IPS-15b (cell line): Measurements from ENCODE around the gene RAB36.

Source experiments
- H3K27me3 ChIP-seq: one replicate; pipeline ENCODE4 v1.6.1; 2013; ENCODE audit warnings: low read length; ENCODE audit not compliant: control insufficient read depth, insufficient read depth
- H3K36me3 ChIP-seq: one replicate; pipeline ENCODE4 v1.6.1; 2013; ENCODE audit warnings: low read length; ENCODE audit not compliant: control insufficient read depth, insufficient read depth
- H3K4me1 ChIP-seq: one replicate; pipeline ENCODE4 v1.6.1; 2013; ENCODE audit warnings: mild to moderate bottlenecking, low read length; ENCODE audit not compliant: control insufficient read depth, insufficient read depth
- H3K4me3 ChIP-seq: one replicate; pipeline ENCODE4 v1.5.1; 2013; ENCODE audit warnings: low read depth, low read length
- H3K9ac ChIP-seq: one replicate; pipeline ENCODE4 v1.6.1; 2013; ENCODE audit warnings: low read depth, mild to moderate bottlenecking, low read length
- H3K9me3 ChIP-seq: one replicate; pipeline ENCODE4 v1.6.1; 2013; ENCODE audit warnings: mild to moderate bottlenecking, low read length; ENCODE audit not compliant: control insufficient read depth, insufficient read depth

RAB36 gene

DNA sequence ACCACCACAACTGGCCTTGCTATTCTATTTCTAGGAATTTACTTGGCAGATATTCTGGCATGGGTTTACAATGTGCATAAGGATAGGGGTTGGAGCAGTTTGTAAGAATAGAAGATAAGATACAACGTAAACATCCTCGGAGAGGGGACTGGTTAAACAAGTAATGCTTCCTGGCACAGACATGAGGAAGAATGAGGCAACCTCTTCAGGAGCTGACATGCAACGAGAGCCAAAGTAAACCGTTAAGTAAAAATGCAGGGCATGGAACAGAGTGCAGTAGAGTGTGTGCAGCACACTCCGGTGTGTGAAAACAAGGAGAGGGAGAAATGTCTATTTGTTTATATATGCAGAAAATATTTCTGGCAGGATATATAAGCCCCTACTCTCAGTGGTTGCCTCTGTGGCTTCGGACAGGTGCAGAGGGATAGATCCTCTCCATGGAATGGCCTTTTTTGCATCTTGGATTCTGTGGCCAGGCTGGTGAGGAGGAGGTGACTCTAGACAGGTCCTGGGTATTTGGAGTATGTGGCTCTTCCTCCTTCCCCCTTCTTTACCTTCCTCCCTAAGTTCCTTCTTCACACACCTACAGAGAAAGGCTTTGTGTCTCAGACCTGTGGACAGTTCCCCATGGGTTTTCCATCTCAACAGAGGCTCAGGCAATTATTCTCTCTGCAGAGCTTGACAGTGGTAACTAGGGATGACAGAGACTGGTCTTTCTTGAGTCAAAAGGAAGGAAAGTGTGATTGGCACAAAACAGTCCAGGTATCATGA lies 2.5 kb downstream of the RAB36 start:
- H3K4me1 ChIP-seq, result peaks cover 12% of the 10 kb centered on the region
- H3K36me3 ChIP-seq, result no peaks in the 10 kb centered on the region
- peaks cover 16% of the 10 kb centered on the region for H3K27me3 ChIP-seq
- no peak overlapping the region for H3K4me3 ChIP-seq
- H3K9me3 ChIP-seq, result no peaks in the 10 kb centered on the region
- H3K9ac ChIP-seq, result no peak overlapping the region

GRCh38 chr22:23149743-23150238 lies 4.5 kb downstream of the RAB36 start:
- Histone ChIP-seq H3K9me3 (no peaks in the 10 kb centered on the region), H3K27me3 (peaks cover 13% of the 10 kb centered on the region), H3K4me1 (peaks cover 11% of the 10 kb centered on the region), H3K4me3 (no peak overlapping the region), H3K36me3 (peaks cover 3% of the 10 kb centered on the region), H3K9ac (no peak overlapping the region)

DNA sequence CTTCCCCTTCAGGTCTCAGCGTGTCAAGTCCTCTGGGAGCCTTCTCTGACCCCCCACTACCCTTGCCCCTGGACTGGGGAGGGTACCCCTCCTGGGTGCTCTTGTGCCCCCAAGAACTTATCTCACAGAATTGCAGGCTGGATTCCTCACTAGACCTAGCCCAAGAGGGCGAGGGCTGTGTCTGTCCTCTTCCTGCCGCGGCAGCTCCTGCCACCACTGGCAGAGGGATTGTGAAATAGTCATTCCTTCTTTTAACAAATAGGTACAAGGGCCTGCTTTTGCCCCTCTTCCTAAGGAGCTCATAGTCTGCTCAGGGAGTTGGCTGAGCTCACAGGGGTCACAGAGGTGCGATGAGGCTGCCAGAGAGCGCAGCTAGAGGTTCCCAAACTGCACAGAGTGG lies 5.5 kb downstream of the RAB36 start:
- H3K4me1 ChIP-seq, result peaks cover 7% of the 10 kb centered on the region
- H3K9ac ChIP-seq, result no peak overlapping the region
- H3K36me3 ChIP-seq, result peaks cover 3% of the 10 kb centered on the region

DNA sequence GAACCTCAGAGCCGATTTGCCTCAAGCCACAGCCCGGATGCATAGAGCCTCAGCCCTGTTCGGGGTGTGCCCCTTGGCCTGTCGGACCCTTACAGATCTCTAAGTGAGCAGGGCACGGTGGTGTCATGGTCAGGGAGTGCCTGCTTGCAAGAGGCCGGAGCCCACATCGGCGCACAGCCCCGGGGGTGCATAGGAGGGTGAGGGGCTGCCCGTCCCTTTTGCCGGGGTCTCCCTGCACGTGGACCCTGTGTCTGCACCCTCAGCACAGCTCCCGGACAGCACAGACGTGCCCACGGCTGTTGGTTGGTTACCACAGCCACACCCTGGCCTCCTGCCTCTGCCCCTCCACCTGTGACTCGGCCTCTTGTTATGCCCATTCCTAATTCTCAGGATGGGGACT lies 6.5 kb downstream of the RAB36 start:
- H3K9ac ChIP-seq, result no peak overlapping the region
- H3K9me3 ChIP-seq, result no peaks in the 10 kb centered on the region
- H3K4me1 ChIP-seq, result peaks cover 6% of the 10 kb centered on the region
- H3K36me3 ChIP-seq, result peaks cover 3% of the 10 kb centered on the region
- H3K27me3 ChIP-seq, result peaks cover under 1% of the 10 kb centered on the region
- no peak overlapping the region for H3K4me3 ChIP-seq

More for the DNA sequence above, 5.5 kb downstream of the RAB36 start:
- no peaks in the 10 kb centered on the region for H3K9me3 ChIP-seq
- no peak overlapping the region for H3K4me3 ChIP-seq
- peaks cover 10% of the 10 kb centered on the region for H3K27me3 ChIP-seq

DNA sequence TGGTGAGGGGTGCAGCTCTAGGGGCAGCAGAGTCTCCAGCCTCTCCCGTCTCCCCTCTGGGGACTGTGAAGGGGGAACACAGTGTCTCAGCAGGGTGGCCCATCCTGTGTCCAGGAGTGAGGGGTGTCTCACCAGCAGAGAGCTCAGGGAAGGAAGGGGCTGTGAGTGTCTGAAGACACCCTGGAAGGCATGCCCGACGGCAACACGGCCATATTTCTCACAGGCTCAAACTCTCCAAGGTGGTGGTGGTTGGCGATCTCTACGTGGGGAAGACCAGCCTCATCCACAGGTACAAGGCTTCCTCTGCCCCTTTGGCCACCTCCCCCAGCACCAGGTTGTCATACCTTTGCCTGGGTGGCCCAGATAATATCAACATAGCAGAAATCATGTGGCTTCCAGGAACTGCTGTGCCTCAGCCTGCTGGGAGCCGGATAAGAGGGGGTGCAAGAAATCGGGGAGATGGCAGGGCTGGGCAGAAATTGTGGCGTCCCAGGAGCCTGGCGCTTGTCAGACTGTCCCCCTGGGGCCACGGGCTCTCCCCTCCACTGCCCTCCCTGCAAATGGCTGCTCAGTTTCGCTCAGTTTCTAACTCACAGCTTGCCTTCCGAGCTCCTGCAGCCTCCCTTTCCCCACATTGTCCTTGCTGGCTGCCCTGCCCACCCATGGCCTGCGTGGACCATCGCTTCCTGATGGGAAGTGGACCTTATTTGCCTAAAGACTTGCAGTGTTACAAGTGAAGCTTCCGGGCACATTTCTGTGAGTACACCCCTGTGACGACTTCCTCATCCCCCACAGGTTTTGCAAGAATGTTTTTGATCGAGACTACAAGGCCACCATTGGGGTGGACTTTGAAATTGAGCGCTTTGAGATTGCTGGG lies 7.2 kb downstream of the RAB36 start:
- Histone ChIP-seq H3K36me3 (peaks cover 3% of the 10 kb centered on the region), H3K4me1 (peaks cover 6% of the 10 kb centered on the region), H3K27me3 (no peaks in the 10 kb centered on the region), H3K9me3 (no peaks in the 10 kb centered on the region), H3K4me3 (no peak overlapping the region), H3K9ac (peak overlapping the region; percentile 8)

- H3K27me3 ChIP-seq, result no peaks in the 10 kb centered on the region
- peaks cover 6% of the 10 kb centered on the region for H3K4me1 ChIP-seq
- H3K9me3 ChIP-seq, result no peaks in the 10 kb centered on the region
- no peak overlapping the region for H3K9ac ChIP-seq
- no peak overlapping the region for H3K4me3 ChIP-seq
- H3K36me3 ChIP-seq, result peaks cover 3% of the 10 kb centered on the region
Observed at GRCh38 chr22:23153994-23154393, 8.7 kb downstream of the RAB36 start.

DNA sequence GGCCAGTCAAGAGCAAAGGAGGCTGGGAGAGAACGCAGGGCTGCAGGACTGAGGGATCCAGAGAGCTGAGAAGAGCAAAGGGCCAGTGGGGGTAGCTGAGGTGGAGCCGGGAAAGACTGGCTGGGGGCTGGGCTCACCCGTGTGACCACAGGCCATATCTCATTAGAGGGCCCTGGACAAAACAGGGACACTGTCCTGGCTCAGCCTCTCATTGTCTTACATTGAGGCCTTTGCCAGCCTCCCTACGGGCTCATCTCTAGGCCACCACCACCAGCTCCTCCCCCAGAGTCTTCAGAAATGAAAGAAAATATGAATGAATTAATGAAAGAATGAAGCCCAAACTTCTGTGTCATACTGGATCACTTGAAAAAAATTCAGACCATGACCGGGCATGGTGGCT lies 9.2 kb downstream of the RAB36 start:
- H3K4me1 ChIP-seq, result peaks cover 4% of the 10 kb centered on the region
- H3K4me3 ChIP-seq, result no peak overlapping the region
- no peaks in the 10 kb centered on the region for H3K9me3 ChIP-seq
- H3K36me3 ChIP-seq, result peaks cover 3% of the 10 kb centered on the region
- H3K9ac ChIP-seq, result no peak overlapping the region
- H3K27me3 ChIP-seq, result no peaks in the 10 kb centered on the region

GRCh38 chr22:23155143-23155542 lies 9.9 kb downstream of the RAB36 start:
- H3K27me3 ChIP-seq, result no peaks in the 10 kb centered on the region
- no peaks in the 10 kb centered on the region for H3K4me1 ChIP-seq
- no peaks in the 10 kb centered on the region for H3K9me3 ChIP-seq
- H3K4me3 ChIP-seq, result no peak overlapping the region
- H3K9ac ChIP-seq, result no peak overlapping the region
- H3K36me3 ChIP-seq, result peaks cover 3% of the 10 kb centered on the region

- Histone ChIP-seq H3K36me3 (peaks cover 3% of the 10 kb centered on the region), H3K9me3 (no peaks in the 10 kb centered on the region), H3K4me1 (no peaks in the 10 kb centered on the region), H3K9ac (no peak overlapping the region), H3K4me3 (no peak overlapping the region), H3K27me3 (no peaks in the 10 kb centered on the region)
Observed at GRCh38 chr22:23155831-23156230, 10.6 kb downstream of the RAB36 start.

DNA sequence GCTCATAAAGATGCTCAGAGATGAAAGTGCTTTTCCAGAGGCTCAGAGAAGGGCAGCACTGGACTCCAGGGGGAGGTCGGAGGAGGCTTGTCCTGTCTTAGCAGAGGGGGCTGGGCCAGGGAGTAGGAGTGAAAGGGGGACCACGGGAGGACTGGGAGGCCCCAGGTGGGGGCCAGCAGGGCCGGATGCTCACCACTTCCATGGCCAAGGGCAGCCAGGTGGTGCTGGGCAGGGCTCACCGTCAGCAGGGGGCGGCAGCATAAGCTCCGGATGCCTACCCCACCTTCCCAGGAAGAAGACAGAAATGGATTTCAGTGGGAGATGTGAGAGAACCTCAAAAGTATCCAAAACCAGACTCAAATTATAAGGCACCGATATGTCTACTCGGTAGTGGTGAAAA lies 11.0 kb downstream of the RAB36 start:
- Histone ChIP-seq H3K9ac (no peak overlapping the region), H3K27me3 (no peaks in the 10 kb centered on the region), H3K4me3 (no peak overlapping the region), H3K9me3 (no peaks in the 10 kb centered on the region), H3K4me1 (no peaks in the 10 kb centered on the region), H3K36me3 (peaks cover 3% of the 10 kb centered on the region)

DNA sequence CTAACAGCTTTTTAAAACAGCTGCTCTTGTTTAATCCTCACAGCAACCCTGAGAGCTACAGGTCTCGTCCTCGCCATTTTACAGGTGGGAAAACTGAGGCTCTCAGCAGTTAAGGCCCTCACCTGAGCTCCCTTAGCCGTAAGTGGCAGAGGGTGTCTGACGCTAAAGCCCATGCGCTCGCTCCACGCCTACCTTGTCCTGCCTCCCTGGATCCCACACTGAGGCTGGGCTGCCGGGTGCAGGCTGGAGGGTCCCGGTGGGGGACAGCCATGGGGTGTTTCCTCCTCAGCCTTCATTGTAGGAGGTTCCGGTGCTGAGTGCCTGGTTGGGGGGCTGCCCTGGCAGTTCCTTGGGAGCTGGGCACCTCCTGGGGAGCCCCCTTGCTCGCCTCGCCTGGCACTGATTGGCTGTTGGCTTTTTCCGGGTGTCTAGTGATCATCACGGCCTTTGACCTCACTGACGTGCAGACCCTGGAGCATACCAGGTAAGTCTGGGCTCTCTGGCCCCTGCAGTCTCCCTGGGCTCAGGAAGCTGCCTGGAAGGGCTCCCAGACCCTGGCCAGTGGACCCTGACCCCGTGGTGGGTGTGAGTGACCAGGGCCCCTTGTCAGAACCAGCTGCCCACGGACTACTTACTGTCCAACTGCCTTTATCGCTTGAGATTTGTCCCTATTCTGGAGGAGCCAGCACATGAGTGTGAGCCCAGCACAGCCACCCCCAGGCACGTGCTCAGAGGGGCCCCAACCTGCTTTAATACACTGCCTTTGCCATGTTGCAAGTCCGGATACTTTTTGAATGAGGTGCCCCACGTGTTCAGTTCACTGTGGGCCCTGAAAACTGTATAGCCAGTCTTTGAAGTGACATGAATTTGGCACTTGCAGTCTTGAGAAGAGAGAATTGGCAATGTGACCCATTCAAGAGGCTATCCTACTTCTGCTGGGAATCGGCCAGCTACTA lies 12.6 kb downstream of the RAB36 start:
- H3K36me3 ChIP-seq, result peaks cover 3% of the 10 kb centered on the region
- no peaks in the 10 kb centered on the region for H3K27me3 ChIP-seq
- no peaks in the 10 kb centered on the region for H3K9me3 ChIP-seq
- no peak overlapping the region for H3K4me3 ChIP-seq
- H3K4me1 ChIP-seq, result no peaks in the 10 kb centered on the region
- no peak overlapping the region for H3K9ac ChIP-seq
